GM21360 (cell line): ENCODE results near the gene NCOA7.
"Not testable (repeated sequence)": the region's sequence is repeated elsewhere in the genome, so short reads cannot be mapped to it uniquely, and the experiment has no call there.

Source experiments
- ATAC-seq: cut with Tn5 transposase; IDR thresholded peaks from one replicate; pipeline ENCODE4 v1.9.1; 2021; ENCODE audit warnings: mild to moderate bottlenecking, moderate library complexity; ENCODE audit not compliant: unreplicated experiment

Gene NCOA7

DNA sequence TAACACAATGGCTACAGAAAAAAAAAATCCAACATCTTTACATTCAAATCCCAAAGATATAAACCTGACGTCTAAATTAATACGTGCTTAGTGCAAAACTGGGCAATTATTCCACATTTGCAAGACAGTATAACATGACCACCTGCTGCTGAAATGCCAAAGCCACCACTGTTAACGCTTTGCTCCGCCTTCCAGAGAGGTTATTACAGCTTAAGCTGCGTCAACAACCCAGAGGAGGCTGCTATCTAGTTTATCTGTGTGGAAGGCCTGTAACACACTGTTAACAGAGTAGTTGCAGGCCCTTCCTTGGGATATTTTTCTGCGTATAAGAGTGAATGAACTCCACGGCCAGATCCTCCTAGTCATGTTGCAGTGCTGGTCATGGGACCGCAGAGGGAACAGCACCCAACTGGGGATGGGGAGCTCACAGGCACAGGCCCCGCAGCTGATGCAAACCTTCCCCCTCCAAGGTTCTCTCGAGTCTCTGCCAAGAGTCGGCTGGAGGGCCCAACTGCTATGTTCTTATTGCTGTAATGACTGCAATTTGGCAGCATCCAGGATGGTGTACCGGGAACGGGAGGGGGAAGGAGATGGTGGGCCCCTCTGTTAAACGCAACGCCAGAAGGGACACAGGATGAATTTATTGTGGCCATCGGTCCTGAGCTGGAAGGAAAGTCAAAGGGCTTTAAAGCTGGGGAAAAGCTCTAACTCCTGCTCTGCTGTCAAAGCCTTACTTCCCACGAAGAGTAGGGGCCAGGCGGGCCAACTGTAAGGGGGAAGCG lies 993 bp upstream of the NCOA7 start:
- peak; percentile 7 for ATAC-seq

GRCh38 chr6:125791151-125791819 lies 525 bp downstream of the NCOA7 start:
- peak; percentile 33 for ATAC-seq

DNA sequence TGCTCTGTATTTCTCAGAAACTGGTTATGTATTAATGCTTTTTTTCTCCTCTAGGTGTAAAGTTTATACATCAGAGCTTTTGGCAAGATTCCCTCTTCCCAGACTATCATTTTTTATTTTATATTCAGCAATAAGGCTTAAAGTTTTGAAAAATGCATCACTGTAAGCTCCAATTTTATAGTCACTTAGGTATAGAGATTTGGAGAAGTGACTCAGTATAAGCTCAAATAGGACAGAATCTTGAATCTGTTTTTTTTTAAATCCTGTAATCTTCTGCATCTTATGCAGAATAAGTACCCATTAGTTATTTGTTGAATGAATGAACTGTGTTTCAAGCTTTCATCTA lies 1.0 kb downstream of the NCOA7 start:
- no peak for ATAC-seq

- no peak for ATAC-seq
Measured at GRCh38 chr6:125792172-125792571, 1.4 kb downstream of the NCOA7 start.

DNA sequence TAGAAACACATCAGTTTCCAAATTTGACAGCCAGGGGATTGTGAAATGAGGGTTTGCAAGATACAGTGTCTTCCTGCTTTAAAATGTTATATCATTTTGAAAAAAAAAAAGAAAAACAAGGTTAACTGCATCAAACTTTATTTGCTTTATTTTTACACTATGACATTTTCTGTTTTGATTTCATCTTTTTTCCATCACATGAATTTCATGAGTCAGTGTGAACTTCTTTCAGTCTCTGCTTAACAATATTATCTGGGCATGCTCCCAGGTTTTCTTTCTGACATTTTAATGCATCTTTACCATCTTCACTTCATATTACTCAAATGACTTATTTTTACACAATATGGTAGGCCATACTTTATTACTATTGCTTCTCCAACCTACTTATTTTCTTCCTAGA lies 1.9 kb downstream of the NCOA7 start:
- ATAC-seq: no peak

DNA sequence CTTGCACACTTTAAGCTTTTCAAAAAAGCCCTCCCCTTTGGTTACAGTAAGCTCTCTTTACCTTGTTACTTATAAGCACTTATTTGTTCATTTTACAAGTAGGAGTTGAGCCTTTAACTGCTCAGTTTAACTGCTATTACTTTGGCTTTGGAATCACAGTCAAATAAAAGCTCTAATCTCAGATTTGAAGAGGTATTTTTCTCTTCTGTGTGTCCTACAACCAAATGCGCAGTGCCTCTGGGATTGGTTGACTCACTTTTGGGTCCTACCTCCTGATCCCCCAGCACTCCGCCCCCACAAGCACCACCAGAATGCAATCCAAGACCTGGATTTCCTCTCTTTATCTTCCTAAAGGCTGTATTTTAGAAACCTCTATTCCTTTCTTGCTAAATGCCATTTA lies 2.5 kb downstream of the NCOA7 start:
- ATAC-seq: no peak

- no peak for ATAC-seq
Measured at GRCh38 chr6:125793863-125794262, 3.1 kb downstream of the NCOA7 start.

DNA sequence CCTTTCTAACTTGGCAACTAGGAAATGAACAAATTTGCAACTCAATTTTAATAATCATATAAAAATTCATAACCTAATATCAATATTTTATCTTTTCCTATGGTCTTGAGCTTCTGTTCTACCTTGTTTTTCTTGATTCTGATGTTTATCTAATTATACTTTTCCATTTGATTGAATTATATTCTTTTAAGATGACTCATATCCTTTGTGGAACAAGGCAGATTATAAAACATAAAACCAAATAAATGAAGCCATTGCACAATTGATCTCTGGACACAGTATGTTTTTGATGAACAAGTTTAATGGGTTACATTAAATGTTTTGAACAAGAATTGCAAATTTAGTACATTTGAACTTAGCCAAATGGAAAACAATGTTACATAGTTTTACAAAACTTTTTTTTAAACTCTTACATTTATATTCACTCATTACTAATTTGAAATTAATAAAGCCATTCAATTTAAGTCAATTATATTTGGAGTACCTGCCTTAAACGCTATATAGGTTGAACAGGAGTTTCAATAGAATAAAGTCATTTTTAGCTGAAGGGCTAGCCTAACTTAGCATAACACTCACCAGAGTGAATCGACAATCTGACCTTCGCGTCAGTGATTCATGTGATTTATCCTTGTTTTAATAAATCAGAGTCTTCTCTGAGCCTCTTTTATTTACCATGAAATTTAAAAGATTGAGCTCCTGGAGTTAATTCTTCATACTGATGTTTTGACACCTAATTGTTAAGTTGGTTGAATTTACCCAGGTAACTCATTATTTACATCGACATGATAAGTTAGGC lies 3.8 kb downstream of the NCOA7 start:
- no peak for ATAC-seq

GRCh38 chr6:125795301-125795700 lies 4.5 kb downstream of the NCOA7 start:
- no peak for ATAC-seq

DNA sequence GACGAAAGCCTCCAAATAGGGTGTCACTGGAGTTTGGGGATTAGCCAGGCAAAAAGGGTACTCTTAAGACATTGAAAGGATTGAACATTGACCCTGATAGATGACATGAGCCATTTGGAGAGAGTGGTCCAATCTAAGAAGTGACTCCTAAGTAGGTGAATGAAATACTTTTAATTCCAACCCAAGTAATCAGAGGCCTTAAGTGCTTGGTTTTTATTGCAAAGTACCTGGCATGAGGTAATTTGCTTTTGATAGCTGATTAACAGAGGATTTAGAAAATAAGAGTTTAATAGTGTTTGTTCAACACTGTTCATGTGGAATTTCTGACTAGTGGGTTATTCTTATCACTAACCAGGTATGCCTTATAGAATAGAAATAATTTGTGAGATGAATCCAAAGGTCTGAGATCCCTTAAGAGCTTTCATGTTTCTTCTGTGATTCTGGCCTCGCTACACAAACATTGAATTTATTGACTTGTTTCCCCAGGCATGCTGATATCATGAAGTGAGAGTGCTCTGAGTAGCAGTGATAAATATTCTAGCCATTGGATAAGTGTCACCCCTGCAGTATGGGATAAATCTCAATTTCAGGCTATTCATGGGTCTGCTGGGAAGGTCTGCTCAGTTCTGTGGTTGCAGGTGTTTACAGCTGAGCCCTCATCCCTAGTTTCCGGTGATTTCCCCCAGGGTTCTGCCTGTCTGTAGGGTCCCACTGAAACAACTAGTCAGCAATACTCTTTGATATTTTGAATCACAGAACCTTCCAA lies 6.5 kb downstream of the NCOA7 start:
- no peak for ATAC-seq

GRCh38 chr6:125797886-125798444 lies 7.2 kb downstream of the NCOA7 start:
- no peak for ATAC-seq

GRCh38 chr6:125798734-125799508 lies 8.2 kb downstream of the NCOA7 start:
- peak; percentile 83 for ATAC-seq

DNA sequence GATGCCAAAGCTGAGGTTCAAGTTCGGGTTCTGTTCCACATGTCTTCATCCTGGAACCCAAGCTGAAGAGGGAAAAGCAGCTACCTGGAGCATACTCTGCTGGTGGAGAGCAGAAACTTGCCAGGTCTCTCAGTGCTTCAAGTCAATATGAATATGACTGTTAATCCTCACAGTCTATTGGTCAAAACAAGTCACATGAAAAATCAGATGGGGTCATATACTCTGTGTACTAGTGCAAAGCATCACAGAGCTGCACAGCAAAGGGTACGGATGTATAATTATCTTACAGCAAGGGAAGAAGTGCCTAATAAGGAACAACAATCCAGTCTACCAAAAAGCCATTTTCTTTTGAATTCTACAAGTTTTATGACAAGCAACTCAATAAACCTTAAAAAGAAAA lies 11.6 kb downstream of the NCOA7 start:
- ATAC-seq: no peak

- peak; percentile 24 for ATAC-seq
Measured at GRCh38 chr6:125802943-125803377, 12.2 kb downstream of the NCOA7 start.

GRCh38 chr6:125804264-125804663 lies 13.5 kb downstream of the NCOA7 start:
- peak; percentile 49 for ATAC-seq

GRCh38 chr6:125804866-125805425 lies 14.2 kb downstream of the NCOA7 start:
- not testable (repeated sequence) for ATAC-seq

DNA sequence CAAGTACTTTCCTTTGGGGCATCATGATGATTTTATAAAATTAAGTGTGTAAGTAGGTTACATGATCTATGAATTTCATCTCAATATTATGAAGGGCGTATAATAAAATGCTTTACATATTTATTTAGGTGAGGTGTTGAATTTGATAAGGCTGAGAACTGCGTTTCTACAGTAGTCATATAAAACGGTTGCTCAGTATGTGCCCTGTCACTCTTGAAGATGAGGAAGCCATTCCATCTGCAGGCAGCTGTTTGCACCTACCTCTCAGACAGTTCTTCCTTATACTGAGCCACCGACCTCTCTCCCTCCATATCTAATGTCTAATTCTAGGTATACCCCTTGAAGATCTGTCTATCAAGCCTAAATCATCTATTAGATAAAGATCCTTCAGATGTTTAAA lies 16.1 kb downstream of the NCOA7 start:
- ATAC-seq: no peak

GRCh38 chr6:125807293-125807692 lies 16.5 kb downstream of the NCOA7 start:
- ATAC-seq: peak; percentile 41

- ATAC-seq: no peak
Measured at GRCh38 chr6:125808060-125808459, 17.3 kb downstream of the NCOA7 start.

DNA sequence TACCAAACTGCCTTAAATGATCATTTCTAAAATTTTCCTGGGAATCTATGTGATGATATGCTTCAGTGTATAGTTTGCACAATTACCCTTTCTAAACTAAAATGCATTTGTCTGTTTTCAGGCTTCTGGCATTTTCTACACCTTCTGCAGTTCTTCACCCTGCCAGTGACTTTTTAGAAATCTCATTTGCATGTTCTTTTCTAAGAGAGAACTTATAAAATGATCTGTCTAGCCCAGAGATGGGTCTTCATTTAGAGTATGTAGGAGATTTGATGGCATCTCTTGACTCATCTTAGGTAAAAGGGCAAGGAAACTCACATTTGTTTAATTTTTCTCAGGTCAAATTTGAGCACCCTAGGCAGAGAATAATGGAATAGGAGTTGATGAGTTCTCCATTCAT lies 17.8 kb downstream of the NCOA7 start:
- no peak for ATAC-seq
